DND-41 (cell line): ENCODE measurements around the gene KIRREL3.

Experiments used
- ATAC-seq: fragments of 200-7000 bp; cut with Tn5 transposase; 3 replicates; pipeline ENCODE4 v1.9.1; 2021; ENCODE audit warnings: low read depth; ENCODE audit not compliant: insufficient read depth
- DNase-seq: peaks from one replicate; pipeline ENCODE4 v3.0.0-alpha.2; 2020
- H2AFZ ChIP-seq: 2 replicates; pipeline ENCODE4 v1.6.0; 2012; ENCODE audit warnings: low read depth, low read length
- H3K27ac ChIP-seq: 2 replicates; pipeline ENCODE4 v1.5.1; 2012; ENCODE audit warnings: low read length, inconsistent platforms
- H3K27me3 ChIP-seq: fragments of 200-600 bp; sonication (generic); 2 replicates; pipeline ENCODE4 v1.6.0; 2012; ENCODE audit warnings: low read length, mild to moderate bottlenecking, inconsistent platforms; ENCODE audit not compliant: insufficient read depth, poor library complexity
- H3K36me3 ChIP-seq: 2 replicates; pipeline ENCODE4 v1.5.1; 2012; ENCODE audit warnings: low read length, inconsistent platforms; ENCODE audit not compliant: insufficient read depth
- H3K4me1 ChIP-seq: 2 replicates; pipeline ENCODE4 v1.5.1; 2012; ENCODE audit warnings: mild to moderate bottlenecking, low read length; ENCODE audit not compliant: insufficient read depth
- H3K4me2 ChIP-seq: 2 replicates; pipeline ENCODE4 v1.6.0; 2012; ENCODE audit warnings: mild to moderate bottlenecking, moderate library complexity, low read length, inconsistent platforms; ENCODE audit not compliant: insufficient read depth
- H3K4me3 ChIP-seq, 2 experiments: fragments of 200-600 bp in 1 of 2; shearing (Covaris generic) in 1 of 2; 2 replicates each; pipeline ENCODE4 v1.5.1; 2012 to 2016; ENCODE audit warnings: inconsistent platforms in 2 of 2, low read length in 2 of 2, mild to moderate bottlenecking in 2 of 2, low read depth in 1 of 2, moderate library complexity in 1 of 2
- H3K79me2 ChIP-seq: 2 replicates; pipeline ENCODE4 v1.6.0; 2012; ENCODE audit warnings: low read length, inconsistent platforms; ENCODE audit not compliant: insufficient read depth
- H3K9ac ChIP-seq: 2 replicates; pipeline ENCODE4 v1.6.0; 2012; ENCODE audit warnings: low read depth, mild to moderate bottlenecking, inconsistent platforms, low read length, moderate library complexity
- H3K9me3 ChIP-seq: 2 replicates; pipeline ENCODE4 v1.5.1; 2012; ENCODE audit warnings: low read length, moderate library complexity, mild to moderate bottlenecking, inconsistent platforms; ENCODE audit not compliant: insufficient read depth, severe bottlenecking
- H4K20me1 ChIP-seq: 2 replicates; pipeline ENCODE4 v1.6.0; 2012; ENCODE audit warnings: low read length; ENCODE audit not compliant: insufficient read depth
- CTCF ChIP-seq: IDR thresholded peaks from 2 replicates; pipeline ENCODE4 v1.5.1; 2012; ENCODE audit warnings: borderline replicate concordance, low read length, moderate library complexity, mild to moderate bottlenecking; ENCODE audit not compliant: poor library complexity, severe bottlenecking; ENCODE audit errors: extremely low read depth
- EZH2 ChIP-seq: IDR thresholded peaks from 3 replicates; pipeline ENCODE4 v1.6.1; 2012; ENCODE audit warnings: borderline replicate concordance, low read depth, mild to moderate bottlenecking, moderate library complexity, low read length, inconsistent platforms; ENCODE audit not compliant: severe bottlenecking

The KIRREL3 gene

DNA sequence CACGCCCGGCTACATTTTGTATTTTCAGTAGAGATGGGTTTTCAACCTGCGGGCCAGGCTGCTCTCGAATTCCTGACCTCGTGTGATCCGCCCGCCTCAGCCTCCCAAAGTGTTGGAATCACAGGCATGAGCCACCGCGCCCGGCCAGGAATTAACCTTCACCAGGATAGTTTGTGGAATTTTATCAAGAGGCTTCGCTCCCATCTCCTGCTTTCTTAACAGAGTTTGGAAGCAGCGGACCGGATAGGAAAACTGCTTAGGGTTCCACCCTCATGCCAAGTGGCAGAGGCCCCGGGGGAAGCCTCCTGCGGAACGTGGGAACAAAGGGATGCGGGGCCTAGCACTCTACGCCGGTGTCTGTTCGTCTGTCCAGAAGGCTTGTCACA lies 415.2 kb downstream of the KIRREL3 start:
- Histone ChIP-seq H3K79me2 (no peaks in the 10 kb centered on the region), H2AFZ (no peak overlapping the region), H3K36me3 (no peaks in the 10 kb centered on the region), H4K20me1 (no peaks in the 10 kb centered on the region; the same call in 1 of the 2 replicates), H3K9ac (no peak overlapping the region), H3K4me1 (no peaks in the 10 kb centered on the region), H3K27me3 (peaks cover 32% of the 10 kb centered on the region), H3K27ac (no peak overlapping the region), H3K4me2 (no peak overlapping the region), H3K9me3 (no peaks in the 10 kb centered on the region), H3K4me3 (no peak overlapping the region)
- no peak for DNase-seq
- ATAC-seq: no peak
- no peak for TF ChIP-seq EZH2
- TF ChIP-seq CTCF: no peak

DNA sequence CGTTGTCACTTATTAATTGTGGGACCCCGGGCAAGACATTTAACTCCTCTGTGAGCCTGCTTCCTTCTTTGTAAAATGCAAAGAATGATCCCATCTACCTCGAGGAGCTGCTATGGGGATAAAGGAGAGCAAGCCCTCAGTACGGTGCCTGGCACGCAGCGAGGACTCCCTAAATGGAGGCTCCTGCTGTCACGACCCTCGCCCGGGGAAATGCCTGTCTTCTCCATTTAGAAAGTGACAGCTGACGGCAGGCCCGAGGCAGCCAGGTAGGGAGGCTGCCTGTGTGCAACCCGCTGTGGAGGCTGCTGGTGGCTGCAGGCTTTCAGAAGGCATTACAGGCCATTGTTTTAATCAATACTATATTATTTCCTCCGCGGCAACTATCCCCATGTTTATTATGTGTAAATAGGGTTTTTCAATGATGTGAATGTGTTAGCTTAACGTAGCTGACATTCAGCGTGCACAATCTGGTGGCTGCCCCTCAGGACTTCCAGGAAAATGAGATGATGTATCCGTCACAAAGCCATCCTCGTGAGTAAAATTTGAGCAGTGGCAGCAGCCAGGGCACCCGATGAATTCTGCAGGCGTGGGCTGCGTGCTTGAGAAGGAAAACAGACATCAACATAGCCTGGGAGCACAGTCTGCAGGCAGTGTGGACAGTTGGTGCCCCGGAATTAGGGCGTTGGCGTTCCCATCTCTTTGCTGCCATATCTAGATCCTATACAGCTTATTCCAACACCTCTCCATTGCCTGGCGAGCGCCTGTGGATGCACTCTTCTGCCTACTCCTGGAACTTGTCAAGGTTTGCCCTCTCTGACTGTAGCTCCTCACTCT lies 416.8 kb downstream of the KIRREL3 start:
- Histone ChIP-seq H3K4me3 (no peak overlapping the region), H3K9me3 (no peaks in the 10 kb centered on the region), H3K27ac (no peak overlapping the region), H3K4me1 (no peaks in the 10 kb centered on the region), H2AFZ (no peak overlapping the region), H4K20me1 (no peaks in the 10 kb centered on the region), H3K36me3 (no peaks in the 10 kb centered on the region), H3K79me2 (no peaks in the 10 kb centered on the region), H3K9ac (no peak overlapping the region), H3K4me2 (no peak overlapping the region), H3K27me3 (peaks cover 24% of the 10 kb centered on the region)
- ATAC-seq (no peak), DNase-seq (no peak)
- no peak for TF ChIP-seq CTCF

DNA sequence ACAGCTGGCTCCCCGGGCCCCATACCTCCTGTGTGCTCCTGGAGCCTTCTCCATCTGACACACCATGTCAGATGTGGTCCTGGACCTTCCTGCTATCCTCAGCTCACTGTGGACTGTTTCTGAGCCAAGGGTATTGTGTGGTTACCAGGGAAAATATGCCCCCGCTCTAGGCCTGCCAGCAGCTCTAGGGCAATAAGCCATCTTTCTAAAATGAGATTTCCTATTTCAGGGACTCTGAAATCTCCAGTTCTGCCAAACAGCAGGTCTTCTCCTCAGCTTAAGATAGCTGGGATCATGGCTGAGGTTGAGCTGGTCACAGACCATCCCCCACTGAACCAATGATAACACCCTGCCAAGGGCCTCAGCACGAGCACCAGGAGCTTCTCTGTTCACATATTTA lies 417.5 kb downstream of the KIRREL3 start:
- ATAC-seq (no peak), DNase-seq (no peak)
- Histone ChIP-seq H2AFZ (no peak overlapping the region), H3K27me3 (peaks cover 21% of the 10 kb centered on the region), H3K4me2 (no peak overlapping the region), H3K9ac (no peak overlapping the region), H3K27ac (no peak overlapping the region), H4K20me1 (no peaks in the 10 kb centered on the region), H3K4me3 (no peak overlapping the region), H3K79me2 (no peaks in the 10 kb centered on the region), H3K9me3 (no peaks in the 10 kb centered on the region), H3K36me3 (no peaks in the 10 kb centered on the region), H3K4me1 (no peaks in the 10 kb centered on the region)
- no peak for TF ChIP-seq CTCF
- TF ChIP-seq EZH2: no peak
